HG03378 (cell line): ENCODE data around the gene GLRA2.
A peak's percentile ranks its signal among the peaks of the same experiment; 100 is the strongest.

Experiments used
- ATAC-seq: cut with Tn5 transposase; IDR thresholded peaks from one replicate; pipeline ENCODE4 v1.9.1; 2021; ENCODE audit warnings: mild to moderate bottlenecking, moderate library complexity; ENCODE audit not compliant: unreplicated experiment

The GLRA2 gene

DNA sequence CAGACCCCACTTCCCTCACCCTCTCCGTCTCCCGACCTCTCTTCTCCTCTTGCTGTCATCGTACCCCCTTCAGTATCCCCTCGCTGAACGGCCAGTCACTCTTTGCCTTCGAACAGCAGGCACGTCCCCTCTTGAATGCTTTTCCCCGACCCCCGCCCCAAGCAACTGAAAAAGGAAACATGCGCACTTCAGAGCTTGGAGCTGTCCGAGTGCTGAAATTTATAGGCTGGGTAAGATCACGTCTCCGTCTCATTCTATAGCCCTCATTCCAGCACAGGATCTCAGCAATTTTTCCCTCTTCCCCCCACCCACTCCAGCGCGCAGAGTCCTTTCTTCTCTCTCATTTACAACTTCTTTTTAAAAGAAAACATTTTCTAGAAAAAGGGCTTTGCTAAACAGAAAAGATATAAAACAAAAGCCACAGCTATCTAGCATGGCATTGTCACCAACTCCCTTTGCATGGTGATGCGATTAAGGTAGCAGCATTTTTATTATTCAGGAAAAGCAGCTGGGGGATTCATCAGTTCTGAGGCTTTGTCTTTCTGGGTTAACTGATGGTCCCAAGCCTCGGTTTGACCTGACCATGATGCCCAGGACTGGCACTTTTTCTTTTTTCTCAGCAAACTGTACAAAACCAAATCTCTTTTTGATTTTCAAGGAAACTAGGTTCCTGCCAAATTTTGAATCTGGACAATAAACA lies at the start of gene GLRA2:
GLRA2 (plus strand) TSS at position 247 of the 700 bp plus-strand sequence. CDS start 522 bp downstream, outside the sequence.
- no peak for ATAC-seq

GRCh38 chrX:14489437-14489836 lies 39.9 kb upstream of the GLRA2 start:
- ATAC-seq = no peak

DNA sequence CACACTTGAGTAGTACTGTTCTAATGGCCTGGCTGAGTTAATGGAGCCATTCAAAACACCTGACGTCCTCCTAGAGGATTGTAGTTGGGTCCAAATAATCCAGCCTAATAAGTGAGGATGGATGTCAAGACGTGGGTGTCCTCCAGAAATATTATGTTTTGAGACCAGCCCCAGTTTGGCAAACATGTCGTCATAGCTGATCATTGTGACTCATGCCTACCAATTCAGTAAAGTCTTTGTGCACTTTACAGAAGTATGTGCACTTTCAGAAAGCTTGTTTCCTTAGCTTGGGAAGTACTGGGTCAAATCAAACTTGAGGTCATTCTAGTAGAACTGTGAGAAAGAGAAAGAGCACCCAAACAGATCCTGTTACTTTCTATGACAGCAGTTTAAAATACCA lies 37.6 kb upstream of the GLRA2 start:
- no peak for ATAC-seq

- no peak for ATAC-seq
Observed at GRCh38 chrX:14496674-14497073, 32.7 kb upstream of the GLRA2 start.

- peak; percentile 83 for ATAC-seq
Observed at GRCh38 chrX:14497184-14497666, 32.1 kb upstream of the GLRA2 start.

- ATAC-seq = no peak
Observed at GRCh38 chrX:14501327-14501726, 28.0 kb upstream of the GLRA2 start.

DNA sequence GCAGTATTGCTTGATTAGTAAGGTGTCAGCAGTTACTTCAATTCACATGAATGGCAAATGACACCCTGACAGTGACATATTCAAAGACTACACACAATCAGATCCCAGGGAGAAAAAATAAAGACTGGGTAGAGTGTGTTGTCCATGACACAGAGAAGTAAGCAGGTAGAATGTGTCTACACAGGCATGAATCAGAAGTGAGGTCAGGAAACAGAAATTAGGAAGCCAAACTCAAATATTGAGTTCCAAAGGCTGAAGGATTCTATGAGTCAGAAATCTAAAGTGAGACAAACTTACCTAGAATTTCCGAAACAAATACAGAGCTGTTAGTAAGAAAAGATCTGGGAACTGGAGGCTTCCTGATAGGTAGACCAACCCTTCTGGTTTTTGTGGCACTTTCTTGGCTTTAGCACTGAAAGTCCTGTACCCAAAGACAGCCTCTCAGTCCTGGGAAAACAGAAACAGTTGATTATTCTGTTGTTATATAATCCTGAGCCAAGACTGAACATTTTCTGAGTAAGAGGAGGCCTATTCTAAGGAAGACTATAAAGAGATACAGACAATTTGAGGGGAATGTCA lies 24.3 kb upstream of the GLRA2 start:
- no peak for ATAC-seq

GRCh38 chrX:14505648-14506047 lies 23.7 kb upstream of the GLRA2 start:
- no peak for ATAC-seq

GRCh38 chrX:14506866-14507265 lies 22.5 kb upstream of the GLRA2 start:
- no peak for ATAC-seq

DNA sequence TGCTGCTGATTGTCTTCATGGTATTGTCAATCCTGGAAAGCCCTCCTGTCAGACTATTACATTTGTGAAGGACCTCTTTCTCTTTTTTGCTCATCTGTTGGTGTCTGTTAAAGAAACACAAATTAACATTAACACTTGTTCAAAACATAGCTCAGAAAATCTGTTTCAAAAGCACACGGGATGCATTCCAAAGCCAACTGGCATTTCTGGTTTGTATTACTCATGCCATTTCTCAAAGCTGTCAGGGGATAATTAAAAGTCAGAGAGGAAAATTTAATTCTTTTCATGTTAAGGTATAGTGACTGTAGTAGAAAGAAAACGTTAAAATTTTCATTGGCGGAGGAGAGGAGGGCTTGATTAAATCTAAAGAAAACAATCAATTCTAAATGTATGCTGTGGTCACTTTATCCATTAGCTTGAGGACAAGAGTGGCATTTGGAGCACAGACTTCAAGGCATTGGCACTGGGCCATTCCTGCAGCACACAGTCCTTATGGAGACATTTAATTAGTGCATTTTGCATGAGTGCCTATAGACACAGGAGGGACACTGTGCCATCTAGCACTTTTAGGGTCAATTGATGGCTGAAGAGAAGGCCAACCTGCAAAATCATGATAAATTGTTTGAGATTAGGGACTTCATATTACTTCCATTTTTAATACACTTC lies 21.2 kb upstream of the GLRA2 start:
- no peak for ATAC-seq

DNA sequence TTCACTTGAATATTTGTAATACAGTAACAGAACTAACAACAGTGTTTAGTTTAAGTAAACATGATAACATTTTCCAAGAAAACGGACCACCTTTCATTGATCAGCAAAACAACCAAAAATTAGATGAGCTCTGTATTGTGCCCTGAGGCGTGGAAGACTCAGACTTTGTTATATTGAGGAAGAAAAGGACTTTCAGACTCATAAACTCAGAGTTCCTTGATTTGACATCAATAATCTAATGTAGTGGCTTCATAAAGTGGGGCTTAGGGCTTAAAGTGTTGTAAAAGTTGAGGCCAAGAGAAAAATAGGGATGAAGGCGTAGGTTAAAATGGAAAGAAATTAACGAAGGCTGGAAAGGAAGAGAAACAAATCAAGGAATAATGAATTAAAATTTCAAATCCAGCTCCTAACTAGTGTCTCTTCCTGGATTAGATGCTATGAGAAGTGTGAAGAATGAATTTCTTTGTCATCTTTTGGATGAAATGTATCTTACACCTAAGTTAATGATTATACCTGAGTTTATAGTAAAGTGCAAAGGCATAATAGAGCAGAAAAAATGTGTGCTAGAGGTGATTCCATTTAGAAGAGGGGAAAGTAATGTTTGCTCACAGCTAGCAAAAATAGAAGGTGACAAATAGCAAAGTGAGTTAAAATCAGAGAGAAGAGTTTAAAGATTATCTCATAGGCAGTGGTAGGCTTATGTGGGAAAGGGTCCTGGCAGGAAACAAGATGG lies 19.8 kb upstream of the GLRA2 start:
- ATAC-seq = no peak

DNA sequence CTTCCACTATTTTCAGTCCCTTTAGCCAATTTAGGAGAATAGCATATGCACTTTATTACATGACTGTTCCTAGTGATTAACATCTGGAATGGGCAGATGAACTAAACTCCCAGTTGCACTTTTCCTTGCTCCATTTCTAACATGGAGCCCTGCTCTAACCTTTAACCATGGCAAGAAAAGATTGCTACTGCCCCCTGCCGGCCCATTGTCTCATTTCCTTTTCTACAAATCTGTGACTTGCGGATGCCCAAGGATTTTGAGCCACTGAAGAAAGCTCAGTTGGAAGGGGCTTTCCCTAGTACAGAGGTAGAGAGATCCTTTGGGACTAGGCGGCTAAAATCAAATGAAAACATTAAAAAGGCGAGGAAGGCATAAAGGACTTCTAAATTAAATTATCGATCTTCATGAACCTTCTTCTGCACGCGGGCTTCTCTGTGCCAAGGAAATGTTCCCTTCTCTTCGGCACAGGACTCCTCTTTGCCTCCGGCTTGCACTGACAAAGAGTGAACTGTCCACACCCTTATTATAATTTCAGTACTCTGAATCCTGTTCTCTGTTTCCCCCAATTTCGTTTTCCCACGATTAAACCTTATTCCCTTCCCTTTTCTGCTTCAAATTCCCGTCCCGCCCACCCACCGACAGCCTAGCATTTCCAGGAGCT lies 577 bp upstream of the GLRA2 start:
- ATAC-seq = peak; percentile 60

DNA sequence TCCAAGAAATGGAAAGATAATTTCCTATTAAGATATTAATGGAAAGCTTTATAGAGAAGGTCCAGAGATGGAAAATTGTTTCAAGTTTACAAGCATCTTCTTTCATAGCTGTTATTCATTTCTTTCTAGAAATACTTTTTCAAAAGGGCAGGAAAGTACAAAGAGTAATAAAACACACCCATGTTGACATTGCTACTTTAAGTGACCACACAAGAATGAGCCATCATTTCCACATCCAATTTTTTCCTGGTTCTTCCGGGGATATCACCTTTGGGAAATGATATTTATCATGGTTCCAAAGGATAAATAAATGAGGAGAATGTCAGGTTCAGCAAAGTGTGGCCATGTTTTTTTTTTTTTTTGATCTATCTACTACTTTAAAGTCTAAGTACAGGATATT lies 4.5 kb downstream of the GLRA2 start:
- no peak for ATAC-seq

- ATAC-seq = no peak
Observed at GRCh38 chrX:14546190-14546589, 16.9 kb downstream of the GLRA2 start.

GRCh38 chrX:14554131-14554715 lies 24.9 kb downstream of the GLRA2 start:
- ATAC-seq = no peak

GRCh38 chrX:14564058-14564457 lies 34.7 kb downstream of the GLRA2 start:
- ATAC-seq = no peak

GRCh38 chrX:14573161-14573560 lies 43.8 kb downstream of the GLRA2 start:
- no peak for ATAC-seq

GRCh38 chrX:14581081-14581480 lies 51.7 kb downstream of the GLRA2 start:
- ATAC-seq = no peak

DNA sequence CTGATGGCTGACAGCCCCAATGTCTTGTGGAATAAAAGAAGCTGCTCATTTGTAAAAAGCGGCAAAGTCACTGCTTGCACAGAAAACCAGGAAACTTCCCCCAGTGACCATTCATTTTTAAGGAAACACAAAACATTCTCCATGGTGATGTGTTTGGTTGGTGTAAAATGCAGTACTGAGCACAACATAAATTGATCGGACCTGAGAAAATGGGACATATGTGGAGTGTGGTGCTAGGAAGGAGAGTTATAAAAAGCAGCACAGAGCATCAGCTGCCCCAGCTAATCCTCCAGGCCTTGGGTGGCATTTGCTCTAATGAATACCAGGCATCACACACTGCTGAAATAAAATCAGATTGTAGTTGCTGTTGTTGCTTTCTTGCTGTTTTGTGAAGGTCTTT lies 55.2 kb downstream of the GLRA2 start:
- no peak for ATAC-seq

GRCh38 chrX:14590216-14590615 lies 60.9 kb downstream of the GLRA2 start:
- no peak for ATAC-seq
